GM18907 (cell line): ENCODE results near the gene HEATR5B.
"Not testable (repeated sequence)": the region's sequence is repeated elsewhere in the genome, so short reads cannot be mapped to it uniquely, and the experiment has no call there.

Experiments used
- ATAC-seq: cut with Tn5 transposase; IDR thresholded peaks from one replicate; pipeline ENCODE4 v1.9.1; 2021; ENCODE audit warnings: mild to moderate bottlenecking, moderate library complexity; ENCODE audit not compliant: unreplicated experiment

Gene HEATR5B

DNA sequence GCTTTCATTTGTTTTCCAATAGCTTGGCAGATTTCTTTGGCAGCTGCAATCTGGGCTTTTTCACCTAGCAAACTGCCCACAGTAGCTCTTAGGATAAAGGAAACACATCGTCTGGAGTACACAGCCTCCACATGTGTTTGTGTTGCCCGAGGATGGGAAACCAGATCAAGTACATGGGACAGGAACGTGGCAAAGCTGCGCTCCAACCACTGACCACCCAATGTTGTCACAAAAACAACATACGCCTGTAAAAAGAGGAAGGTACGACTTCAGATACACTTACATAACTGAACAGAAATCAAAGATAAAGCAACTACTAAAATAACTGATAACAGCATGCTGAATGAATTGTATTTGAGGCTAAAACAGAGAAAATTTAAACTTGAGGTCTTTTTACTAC, 15.5 kb downstream of the HEATR5B start:
- no peak for ATAC-seq

DNA sequence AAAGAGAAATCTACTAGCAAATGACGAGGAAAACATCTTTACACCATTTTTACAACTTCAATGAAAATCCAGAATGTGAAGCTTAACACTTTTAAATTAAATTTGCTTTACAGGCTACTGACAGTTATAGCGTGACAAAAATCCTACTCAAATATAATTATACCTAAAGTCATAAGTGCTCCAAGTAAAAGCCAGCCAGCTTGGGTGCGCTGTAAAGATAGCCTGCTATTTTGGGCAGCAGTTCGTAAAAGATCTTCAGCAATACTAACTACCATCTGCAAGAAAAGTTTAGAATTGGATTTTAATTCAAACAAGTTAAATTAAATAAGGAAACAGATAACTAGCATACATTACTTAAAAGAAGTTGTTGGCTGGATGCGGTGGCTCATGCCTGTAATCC, 22.4 kb downstream of the HEATR5B start:
- ATAC-seq = no peak

DNA sequence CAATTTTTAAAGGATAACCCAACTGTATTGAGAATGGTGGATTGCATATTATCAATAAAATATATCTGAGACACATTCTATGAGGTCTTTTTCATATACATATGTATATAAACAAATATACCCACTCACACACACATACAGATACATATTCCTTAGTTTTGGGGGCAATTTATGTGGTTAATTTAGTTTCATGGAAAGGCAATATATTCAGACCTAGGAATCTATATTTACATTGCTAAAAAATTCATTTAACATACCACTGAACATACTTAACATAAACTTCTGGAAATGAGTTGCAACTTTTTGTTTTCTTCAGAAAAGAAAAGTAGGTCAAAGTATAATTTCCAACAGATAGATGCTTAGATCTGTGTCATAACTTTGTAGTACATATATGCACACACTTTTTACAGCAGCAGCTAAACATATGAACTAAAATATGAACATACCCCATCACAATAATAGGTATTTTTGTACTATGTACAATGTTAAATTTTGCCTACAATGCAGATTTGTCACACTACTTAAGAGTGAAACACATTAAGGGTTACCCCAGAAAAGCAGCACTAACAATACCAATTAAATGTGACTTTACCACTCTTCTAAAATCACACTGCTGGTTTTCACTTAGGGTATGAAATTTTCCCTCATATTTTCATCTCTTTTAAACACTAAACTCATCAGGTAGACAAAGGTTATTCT, 23.0 kb downstream of the HEATR5B start:
- no peak for ATAC-seq

DNA sequence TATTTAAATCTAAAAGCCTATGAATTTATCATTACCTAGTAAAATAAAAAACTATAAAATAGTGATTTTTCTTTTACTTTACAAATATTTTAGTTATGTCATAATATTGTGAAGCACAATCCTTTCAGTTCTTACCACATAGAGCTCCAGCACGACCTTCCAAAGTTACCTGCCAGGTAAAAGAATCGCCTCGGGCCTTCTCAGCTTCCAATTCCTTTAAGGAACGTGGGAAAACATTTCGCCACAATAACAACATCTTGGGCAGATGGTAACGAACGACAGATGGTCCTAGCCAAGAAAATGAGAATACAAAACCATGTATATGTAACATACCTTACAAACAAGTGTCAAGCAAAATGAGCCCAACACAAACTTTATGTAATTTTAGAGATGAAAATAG, 23.7 kb downstream of the HEATR5B start:
- no peak for ATAC-seq

DNA sequence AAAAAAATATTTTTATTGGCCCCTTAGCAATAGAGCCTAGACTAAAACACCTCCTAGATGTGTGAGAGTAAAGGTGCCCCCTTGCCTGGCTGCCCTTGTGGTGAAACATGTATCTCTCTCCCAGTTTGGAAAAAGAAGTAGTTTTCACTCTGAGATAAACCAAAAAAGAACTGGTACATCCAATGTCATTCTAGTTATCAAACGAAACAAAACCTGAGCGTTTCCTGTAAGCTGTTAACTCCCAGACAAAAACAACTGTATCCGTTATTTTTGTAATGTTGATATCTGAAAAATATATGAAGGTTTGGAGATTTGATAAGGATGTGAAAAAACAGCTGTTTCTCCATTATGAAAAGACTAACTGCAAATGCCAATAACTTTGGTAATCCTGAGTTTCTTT, 24.3 kb downstream of the HEATR5B start:
- no peak for ATAC-seq

DNA sequence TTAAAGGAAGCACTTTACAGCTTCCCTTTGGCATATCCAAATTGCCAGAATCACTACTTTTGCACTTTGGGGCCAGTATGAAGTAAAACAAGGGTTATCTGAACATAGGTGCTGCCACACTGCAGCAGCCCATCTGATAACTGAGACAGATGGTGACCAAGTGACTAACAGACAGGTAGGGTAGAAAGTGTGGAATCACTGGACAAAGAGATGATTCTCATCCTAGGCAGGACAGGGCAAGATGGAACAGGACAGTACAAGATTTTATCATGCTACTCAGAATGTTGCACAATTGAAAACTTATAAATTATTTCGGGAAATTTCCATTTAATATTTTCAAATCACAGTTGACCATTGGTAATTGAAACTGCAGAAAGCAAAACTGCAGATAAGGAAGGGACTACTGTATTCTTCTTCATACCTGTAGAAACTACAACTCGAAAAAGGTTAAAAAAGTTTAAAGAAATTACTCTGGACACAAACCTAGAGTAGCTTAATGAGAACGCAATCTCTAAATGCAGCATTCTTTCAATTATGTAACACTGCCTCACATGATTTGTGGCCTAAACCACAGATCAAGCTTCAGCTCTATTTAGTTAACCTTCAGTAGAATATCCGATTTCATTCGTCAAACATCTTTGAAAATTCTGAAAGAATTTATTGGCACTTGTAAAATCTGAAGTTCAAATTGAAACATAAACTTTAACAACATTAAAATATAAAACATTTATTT, 31.4 kb downstream of the HEATR5B start:
- ATAC-seq = no peak

DNA sequence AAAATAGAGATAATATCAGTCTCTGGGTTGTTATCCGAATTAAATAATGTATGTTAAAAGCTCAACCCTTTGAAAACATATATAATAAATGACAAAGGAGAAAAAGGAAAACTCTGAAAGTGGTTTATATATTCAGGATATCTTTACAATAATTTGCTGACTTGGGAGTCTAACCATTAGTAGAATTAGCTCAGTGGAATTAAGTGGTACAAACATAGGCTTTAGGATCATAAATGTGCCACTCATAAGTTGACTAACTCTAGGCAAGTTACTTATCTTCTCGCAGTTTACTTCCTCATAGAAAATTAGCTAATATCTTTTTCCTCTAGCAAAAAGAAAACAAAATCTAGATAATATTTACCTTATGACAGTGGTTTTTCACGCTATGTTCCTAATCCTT, 44.6 kb downstream of the HEATR5B start:
- no peak for ATAC-seq

DNA sequence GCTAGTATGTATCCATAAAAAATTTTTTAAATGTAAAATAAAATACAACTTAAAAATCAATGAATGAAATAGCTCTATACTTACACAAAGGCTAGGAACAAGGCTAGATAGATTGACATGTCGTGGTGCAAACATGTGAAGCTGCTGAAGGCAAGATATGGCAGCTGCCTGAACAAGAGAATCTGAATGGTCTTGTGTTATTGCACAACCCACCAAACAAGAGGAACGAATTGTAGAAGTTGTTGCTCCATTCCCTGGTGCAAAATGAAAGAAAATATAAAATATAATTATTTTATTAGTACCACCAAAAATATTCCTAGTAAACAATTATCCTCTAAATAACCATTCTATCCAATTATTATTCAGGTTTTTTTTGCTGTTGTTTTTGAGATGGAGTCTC, 46.4 kb downstream of the HEATR5B start:
- no peak for ATAC-seq

DNA sequence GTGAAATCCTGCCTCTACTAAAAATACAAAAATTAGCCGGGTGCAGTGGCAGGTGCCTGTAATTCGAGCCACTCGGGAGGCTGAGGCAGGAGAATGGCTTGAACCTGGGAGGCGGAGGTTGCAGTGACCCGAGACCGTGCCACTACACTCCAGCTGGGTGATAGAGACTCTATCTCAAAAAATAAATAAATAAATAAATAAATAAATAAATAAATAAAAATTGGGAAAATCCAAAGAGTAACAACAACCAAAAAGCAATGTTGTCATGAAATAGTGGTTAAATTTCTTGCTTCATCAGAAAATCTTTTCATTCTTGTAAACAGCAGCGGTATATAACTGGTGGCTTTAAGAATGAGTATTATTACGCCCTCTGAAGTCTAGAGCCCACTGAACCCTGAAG, 54.4 kb downstream of the HEATR5B start:
- ATAC-seq = no peak

DNA sequence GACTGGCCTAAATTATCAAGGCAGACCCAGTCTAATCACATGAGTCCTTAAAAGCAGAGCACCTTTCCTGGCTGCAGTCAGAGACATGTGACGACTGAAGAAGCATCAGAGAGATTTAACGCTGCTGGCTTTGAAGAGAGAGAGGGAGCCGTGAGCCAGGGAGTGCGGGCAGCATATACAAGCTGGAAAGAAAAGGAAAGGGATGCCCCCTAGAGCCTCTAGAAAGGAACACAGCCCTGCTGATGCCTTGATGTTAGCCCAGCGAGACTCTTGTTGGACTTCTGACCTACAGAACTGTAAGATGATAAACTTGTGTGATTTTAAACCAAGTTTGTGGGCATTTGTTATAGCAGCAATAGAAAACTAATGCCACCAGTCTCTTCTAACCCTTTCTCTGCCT, 58.1 kb downstream of the HEATR5B start:
- no peak for ATAC-seq

DNA sequence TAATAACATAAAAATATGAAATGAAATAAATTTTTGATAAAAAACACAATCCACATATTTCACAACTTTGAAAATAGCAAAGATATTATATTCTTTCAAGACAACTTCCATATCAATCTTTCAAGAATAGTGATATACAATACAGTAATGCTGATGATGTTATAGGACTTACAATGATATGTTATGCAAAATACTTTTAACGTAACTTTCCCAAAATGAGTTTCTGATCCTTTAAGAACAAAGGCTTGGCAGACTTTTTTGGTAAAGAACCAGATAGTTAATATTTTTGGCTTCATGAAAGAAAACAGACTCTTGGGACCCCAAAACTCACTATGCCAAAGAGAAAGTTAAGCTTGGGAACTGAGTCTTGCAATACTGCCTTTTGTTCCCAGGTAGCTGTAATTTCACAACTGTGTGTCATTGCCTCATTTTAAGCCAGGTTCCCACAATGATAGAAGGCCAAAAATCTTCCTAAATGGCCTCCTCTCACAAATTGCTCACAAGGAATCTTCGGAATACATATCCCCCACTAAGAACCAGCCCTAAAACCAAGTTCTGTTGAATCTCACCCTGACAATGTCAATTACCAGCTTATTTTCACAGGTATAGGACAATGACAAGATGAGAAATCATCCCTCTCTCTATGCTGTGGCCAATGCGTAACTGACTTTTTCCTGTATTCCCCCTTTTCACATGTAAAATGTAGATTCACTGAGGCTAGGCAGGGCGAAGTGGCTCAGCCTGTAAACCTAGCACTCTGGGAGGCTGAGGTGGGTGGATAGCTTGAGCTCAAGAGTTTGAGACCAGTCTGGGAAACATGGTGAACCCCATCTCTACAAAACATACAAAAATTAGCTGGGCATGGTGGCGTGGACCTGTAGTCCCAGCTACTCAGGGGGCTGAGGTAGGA, 63.0 kb downstream of the HEATR5B start:
- ATAC-seq = no peak

DNA sequence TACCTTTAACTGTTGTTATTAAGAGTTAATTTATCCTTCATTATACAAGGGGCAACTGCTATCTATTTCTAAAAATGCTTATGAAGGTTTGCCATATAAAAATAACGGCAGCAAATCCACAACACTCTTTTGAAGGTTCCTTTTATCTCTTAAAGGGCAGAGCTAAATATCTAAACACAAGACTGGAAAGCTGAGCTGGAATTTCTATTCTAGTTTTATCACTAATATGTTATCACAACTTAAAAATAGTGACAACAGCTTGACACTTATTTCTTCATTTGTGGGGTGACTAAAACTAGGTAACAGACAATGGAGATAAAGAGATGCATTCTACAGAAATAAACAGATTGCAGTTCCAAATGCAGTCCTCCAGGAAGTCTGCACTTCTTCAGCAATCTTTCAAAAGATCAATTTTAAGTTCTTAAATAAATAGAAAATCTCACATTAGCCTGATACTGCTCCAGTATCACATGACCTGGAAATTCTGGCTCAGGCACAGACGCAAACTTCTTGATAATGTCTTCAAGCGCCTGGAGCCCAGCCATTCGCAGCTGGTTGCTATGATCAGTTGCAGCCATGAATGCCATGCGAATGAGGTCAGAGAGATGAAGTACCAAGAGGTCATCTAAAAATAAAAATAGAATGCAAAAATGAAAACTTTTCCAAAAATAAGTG, 63.8 kb downstream of the HEATR5B start:
- no peak for ATAC-seq

DNA sequence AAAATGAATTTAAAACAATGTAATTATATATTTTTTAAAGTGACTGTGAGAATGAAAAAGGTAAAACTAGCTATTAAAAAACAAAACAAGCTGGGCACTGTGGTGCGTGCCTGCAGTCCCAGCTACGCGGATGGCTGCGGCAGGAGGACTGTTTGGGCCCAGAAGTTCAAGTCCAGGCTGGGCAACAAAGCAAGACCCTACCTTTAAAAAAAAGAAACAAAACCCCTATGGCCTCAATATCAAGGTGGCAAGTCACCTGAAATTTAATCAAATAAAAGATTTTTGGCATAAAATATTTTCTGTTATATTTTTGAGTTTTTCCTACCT, 70.9 kb downstream of the HEATR5B start:
- ATAC-seq = peak; percentile 31

DNA sequence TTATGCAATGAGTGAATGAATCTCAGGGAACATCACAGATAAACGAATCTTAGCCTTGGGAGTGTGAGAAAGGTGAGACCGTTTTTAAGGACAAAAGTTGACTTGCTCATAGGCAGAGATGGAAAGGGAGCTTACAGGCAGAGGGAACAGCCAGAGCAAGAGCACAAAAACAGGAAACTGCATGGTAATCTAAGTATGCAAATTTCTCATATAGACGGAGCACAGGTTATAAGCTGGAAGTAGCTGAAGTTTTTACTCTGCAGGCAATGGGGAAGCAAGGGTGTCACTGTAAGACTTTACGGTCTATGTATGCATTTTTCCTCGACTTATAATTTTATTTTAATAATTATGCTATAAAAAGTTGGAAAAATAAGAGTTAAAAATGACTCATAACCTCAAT, 73.0 kb downstream of the HEATR5B start:
- peak; percentile 46 for ATAC-seq

DNA sequence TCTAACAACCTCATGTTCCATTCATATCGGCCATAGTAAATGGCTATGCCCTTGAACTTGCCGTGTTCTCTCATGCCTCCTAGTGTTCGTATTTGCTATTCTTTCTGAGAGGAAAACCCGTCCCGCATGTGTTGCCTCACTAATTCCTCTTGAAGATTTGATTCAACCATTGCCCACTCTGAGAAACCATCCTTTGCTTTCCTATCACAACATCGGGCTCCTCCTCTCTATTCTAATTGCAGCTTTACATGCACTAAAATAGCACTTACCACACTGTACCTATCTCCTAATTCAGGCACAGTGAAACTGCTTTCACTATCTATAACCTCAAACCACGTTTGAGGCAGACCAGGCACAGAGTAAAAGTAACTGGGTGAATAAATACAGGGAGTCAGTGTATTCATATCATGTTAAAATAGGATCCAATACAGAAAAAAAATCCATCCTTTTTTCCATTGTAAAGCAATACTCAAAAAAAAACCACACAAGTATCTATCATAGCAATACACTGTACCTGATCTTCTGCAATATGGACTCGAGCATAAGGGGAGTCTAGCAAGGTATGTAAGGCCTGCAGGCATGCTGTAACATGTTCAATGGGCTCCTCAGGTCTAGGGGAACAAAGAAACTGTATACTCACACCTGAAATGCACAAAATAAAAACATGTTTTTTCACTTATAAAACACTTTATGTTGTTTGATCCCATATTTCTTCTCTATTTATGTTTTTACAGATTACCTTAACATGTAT, 78.9 kb downstream of the HEATR5B start:
- ATAC-seq = peak; percentile 99

DNA sequence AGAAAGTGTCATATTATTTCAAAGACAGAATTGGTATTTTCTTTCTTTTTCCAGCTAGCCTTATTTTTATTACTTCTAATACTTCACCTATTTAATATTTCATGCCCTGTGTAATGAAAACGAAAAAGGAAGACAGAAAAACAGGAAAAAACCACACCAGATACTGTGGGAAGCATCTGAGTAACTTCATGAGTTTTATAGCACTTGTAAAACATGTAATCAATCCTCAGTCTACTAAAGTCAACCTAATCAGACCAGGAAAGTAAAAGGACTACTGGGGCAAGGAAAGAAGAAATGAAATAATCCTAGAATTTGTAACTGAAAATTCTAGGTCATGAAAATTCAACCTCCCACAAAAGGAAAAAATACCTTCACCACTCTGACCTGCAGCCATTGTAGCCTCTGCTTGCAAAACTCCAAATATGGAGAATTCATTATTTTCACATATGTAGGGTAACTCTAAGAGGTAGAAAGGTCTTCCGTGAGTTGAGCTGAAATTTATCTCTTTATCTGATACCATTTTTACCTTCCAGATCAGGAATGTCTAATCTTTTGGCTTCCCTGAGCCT, 83.1 kb downstream of the HEATR5B start:
- no peak for ATAC-seq

DNA sequence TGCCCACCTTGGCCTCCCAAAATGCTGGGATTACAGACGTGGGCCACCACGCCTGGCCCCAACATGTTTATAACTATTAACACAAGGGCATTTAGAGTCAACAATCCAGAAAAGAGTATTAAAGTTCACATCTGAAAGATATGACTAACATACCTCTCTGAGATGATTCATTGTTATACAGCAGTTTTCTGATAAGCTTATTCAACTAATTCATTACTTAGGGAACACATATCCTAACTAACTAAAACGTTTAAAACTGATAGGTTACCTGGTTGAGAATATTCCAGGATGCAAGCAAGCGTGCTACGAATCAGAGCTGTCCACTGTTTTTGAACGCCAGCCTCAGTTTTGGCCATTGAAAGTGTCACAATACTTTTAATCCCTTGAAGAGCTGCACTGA, 83.9 kb downstream of the HEATR5B start:
- no peak for ATAC-seq

DNA sequence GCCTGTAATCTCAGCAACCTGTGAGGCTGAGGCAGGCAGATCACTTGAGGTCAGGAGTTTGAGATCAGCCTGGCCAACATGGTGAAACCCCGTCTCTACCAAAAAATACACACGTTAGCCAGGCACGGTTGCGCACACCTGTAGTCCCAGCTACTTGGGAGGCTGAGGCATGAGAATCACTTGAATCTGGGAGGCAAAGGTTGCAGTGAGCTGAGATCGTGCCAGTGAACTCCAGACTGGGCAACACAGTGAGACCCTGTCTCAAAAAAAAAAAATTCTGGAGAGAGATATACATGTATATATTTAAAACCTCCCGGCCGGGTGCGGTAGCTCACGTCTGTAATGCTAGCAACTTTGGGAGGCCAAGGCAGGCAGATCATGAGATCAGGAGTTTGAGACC, 84.8 kb downstream of the HEATR5B start:
- not testable (repeated sequence) for ATAC-seq

DNA sequence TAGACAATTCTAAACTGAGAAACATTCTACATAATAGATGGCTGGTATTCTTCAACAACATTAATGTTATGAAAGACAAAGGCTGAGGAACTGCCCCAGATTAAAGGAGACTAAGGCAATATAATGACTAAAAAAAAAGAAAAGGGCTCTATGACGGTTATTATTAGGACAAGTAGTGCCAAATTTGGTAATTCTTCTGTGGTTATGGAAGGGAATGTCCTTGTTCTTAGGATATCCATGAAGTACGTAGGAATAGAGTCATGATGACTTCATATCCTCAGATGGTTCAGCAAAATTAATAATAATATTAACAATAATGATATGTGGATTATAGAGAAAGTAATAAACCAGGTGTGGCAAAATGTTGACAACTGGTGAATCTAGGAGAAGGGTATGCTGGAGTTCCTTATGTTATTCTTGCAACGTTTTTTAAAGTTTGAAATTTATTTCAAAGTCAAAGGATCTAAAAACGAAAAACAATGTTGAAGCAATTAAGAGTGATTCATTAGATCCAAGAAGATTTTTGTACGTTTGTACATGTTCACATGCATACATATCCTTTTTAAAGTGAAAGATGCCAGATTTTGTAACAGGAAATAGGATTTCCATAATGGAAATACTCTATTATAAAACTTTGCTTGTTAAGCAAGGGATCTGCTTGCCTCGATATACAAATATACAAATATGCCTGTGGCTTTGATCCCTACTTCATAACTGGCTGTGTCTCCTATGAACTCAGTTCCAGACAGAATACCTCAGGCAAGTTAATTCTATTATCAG, 90.1 kb downstream of the HEATR5B start:
- ATAC-seq = no peak
